CD4-positive, alpha-beta T cell treated with Interleukin-17A for 4 hours (primary cell): Measurements from ENCODE around the gene MAST2.
"Not testable (repeated sequence)": the region's sequence is repeated elsewhere in the genome, so short reads cannot be mapped to it uniquely, and the experiment has no call there.

ENCODE experiments used
- DNase-seq: peaks from one replicate; pipeline ENCODE4 v3.0.0-alpha.2; 2020; ENCODE audit warnings: mixed read lengths

The MAST2 gene

DNA sequence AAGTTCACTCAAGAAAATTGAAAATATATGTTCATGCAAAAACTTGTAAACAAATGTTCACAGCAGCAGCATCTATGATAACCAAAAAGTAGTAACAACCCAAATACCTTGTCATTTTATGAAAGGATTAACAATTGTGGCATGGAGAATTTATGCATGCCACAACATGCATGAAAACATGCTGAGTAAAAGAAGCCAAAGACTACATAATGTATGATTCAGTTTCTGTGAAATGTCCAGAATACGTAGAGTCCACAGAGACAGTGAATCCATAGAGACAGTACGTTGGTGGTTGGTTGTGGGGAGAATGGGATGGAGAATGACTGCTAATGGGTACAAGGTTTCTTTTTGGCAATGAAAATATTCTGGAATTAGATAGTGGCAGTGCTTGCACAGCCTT is 148.7 kb downstream of the MAST2 start:
- no peak for DNase-seq

- no peak for DNase-seq
Measured at GRCh38 chr1:45953934-45954847, 150.8 kb downstream of the MAST2 start.

GRCh38 chr1:45957684-45958083 is 154.3 kb downstream of the MAST2 start:
- no peak for DNase-seq

- DNase-seq, result no peak
Measured at GRCh38 chr1:45958317-45958716, 154.9 kb downstream of the MAST2 start.

DNA sequence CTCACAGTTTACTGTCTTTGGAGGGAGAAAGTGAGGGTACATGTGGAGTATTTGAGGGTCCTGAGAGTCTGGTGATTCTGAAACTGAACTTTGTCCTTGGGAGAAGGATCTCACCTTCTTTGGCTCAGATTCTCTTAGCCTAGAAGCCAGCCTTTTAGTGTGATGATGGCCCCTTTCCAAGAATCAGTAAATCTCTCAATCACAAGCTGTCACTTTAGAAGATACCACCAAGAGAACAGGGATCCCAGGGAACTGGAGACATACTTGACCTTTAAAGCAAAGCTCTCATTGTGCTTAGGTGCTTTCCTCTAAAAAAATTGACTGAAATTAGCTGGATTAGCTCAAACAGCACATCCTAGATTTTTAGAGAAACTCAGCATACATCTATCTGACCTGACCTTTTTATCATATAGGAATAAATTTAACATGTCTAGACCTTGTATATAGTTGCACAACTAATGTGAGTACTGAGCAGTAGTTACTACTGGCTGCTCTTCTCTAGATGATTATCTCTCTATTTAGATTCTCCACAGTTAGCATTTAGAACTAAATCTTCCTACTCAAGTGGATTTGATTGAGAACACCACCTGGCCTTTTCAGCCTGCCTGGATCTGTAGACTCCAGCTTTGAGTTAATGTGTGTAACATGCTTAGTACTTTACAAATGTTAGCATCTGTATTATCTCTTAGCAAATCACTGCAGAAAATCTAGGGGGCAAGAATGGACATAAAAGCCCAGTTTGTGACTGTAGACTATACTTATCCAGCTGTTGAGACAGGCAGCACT is 157.7 kb downstream of the MAST2 start:
- no peak for DNase-seq

- not testable (repeated sequence) for DNase-seq
Measured at GRCh38 chr1:45961936-45962335, 158.5 kb downstream of the MAST2 start.

GRCh38 chr1:45968941-45969666 is 165.7 kb downstream of the MAST2 start:
- DNase-seq, result no peak

DNA sequence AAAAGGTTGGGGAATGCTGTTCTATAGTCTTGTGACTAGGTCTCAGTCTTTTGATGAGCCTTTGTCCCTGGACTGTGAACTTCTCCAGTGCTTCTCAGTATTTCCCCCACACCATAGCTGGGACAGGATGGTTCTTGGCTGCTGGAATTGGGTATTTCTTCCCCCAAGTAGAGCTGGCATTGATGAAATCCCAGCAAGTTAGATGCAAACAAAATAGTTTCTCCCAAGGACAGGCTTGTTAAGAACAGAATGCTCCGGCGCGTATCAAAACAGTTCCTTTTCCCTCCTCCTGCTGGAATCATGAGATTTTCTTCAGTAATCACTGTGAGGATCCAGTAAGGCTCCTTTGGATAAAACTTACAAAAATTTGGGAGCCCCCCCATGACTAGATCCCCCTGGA is 166.5 kb downstream of the MAST2 start:
- no peak for DNase-seq

- no peak for DNase-seq
Measured at GRCh38 chr1:45971335-45971734, 167.9 kb downstream of the MAST2 start.

DNA sequence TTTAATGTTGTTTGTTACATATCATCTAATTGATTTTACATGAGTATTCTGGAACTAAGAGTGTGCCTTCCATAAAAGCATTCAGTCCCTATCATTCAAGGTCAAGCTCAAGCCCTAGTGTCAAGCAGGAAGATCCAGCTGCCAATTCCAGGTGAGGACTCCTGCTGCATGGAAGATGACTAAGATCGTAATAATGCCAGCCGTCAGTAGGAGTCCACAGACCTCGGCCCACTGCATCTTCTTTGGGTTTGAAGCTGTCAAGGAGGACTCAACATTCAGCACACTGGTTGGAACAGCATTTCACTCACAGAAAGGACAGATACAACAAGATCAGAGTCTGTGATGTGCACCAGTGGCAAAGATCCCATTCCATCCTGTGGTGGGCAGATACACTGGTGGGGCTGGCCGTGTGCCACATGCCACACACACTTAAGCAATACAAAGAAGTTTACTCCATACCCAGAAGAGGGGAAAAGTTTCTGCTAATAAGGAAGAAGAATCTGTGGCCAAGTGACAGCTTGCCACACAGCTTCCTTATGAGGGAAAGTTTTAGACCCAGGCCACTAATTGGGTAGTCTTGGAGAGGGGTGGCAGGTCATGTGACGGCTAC is 168.6 kb downstream of the MAST2 start:
- no peak for DNase-seq

- DNase-seq, result no peak
Measured at GRCh38 chr1:45972621-45973020, 169.2 kb downstream of the MAST2 start.

DNA sequence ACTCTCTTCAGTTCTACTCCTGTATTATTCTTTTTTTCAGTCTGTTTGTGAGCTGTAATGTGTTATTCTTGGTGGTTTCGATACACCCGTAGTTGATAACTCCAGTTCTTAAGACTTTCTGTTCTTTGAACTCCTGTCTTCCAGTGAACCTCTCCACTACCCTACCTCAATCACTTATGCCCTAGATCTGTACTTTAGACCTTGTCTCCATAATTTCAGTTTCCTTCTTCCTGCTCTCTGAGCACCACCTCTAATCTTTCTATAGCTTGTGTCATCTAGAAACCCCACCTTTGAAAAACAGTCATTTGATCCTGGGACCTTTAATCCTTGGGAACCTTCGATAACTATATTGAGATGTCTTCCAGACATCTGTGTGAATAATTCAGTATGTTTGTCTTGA is 169.7 kb downstream of the MAST2 start:
- no peak for DNase-seq

- no peak for DNase-seq
Measured at GRCh38 chr1:45974541-45975269, 171.3 kb downstream of the MAST2 start.

GRCh38 chr1:45976623-45977022 is 173.2 kb downstream of the MAST2 start:
- DNase-seq, result no peak

DNA sequence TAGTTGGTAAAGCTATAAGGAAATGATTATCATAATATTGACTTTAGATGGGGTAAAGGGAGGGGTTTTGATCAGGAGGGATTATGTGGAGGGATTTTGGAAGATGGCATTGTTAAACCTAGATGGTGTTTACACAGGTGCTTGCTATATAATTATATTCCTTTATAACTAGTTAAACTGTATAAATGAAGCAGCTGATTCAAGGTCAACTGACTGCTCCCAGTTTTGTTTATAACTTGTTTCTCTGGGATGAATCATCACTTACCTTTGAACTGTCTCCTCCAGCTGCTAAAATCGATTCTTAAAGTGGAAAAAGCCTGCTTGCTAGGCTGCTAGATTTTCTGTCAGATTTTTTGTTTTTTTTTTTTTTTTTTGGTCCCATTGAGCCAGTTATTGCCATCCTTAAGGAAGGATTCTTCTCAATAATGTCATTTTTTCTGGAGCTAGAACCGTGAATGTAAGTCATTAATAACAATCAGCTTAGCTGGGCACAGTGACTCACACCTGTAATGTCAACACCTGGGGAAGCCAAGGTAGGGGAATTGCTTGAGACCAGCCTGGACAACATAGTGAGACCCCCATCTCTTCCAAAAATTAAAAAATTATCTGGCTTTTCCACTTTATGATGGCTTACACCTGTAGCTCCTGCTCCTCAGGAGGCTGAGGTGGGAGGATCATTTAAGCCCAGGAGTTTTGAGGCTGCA is 175.8 kb downstream of the MAST2 start:
- no peak for DNase-seq

- DNase-seq, result no peak
Measured at GRCh38 chr1:45979778-45980176, 176.4 kb downstream of the MAST2 start.

DNA sequence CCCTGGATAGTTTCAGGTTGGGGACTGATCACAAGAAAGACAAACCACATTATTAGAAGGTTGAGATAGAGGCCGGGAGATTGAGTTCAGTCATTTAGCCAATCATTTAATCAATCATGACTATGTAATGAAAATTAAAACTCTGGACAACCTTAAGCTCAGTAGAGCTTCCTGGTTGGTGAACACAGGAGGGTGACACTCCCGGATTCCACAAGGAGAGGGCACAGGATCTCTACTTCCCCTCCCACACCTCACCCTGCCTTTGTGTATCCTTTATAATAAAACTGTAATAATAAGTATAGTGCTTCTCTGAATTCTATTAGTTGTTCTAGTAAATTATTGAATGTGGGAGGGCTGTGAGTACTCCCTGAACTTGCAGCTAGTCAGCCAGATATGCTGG is 178.9 kb downstream of the MAST2 start:
- DNase-seq, result no peak

GRCh38 chr1:45983967-45984366 is 180.6 kb downstream of the MAST2 start:
- no peak for DNase-seq

- no peak for DNase-seq
Measured at GRCh38 chr1:45987204-45987603, 183.8 kb downstream of the MAST2 start.

DNA sequence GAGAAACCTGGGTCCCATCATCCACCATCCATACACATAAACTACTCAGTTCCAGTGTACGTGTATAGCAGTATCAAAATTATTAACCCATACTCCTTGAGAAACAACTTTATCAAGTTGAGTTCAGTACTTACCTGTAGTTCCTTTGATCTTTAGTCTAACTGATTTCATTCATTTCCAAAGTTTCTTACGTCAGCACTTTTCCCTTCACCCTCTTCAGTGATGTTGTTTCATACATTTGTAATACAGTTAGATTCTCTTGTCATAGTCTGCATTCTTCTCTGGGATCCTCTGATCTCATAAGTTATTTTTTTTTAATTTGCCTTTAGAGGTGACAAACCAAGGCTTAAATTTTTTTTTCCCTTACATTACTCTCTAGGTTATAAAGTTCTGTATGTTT is 185.8 kb downstream of the MAST2 start:
- DNase-seq, result no peak

DNA sequence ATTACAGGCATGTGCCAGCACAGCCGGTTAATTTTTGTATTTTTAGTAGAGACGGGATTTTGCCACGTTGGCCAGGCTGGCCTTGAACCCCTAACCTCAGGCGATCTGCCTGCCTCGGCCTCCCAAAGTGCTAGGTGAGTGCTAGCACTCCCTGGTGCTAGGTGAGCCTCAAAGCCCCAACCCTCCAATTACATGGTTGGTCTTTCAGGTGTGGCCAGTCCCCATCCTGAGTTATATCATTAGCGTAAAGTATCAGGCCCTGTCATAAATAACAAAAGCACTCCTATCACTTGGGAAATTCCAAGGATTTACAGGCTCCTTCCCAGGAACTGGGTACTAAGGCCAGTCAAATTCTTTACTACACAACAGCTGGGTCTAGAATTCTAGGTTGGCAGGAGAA is 191.0 kb downstream of the MAST2 start:
- DNase-seq, result no peak

DNA sequence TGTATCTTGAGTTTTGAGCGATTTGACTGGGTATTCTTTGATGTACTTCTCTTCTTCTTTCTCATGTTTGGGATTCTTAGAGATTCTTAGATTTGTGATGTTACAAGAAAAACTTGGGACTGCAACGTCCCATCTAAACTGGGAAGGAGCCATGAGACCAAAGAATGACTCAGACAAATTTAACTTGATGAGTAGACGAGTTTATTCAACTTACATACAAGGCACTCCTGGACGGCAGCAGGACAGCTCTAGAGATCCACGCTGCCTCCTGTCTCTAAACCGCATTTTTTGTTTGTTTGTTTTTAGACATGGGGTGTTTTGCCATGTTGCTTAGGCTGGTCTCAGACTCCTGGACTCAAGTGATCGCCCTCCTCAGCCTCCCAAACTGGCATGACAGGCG is 191.9 kb downstream of the MAST2 start:
- no peak for DNase-seq
